GM12878 (cell line): ENCODE data around the gene LPAR5. TPM values are rescaled to one million over a fixed set of nuclear protein-coding genes. Genes with fewer than 3 reads are reported as not detected.
A peak's percentile ranks its signal among the peaks of the same experiment; 100 is the strongest.
"Not testable (repeated sequence)": the region's sequence is repeated elsewhere in the genome, so short reads cannot be mapped to it uniquely, and the experiment has no call there.

ENCODE experiments used
- ATAC-seq: fragments of 200-7000 bp; cut with Tn5 transposase; 3 replicates; pipeline ENCODE4 v1.9.1; 2020; ENCODE audit warnings: mild to moderate bottlenecking, moderate library complexity
- BruUV-seq: library from RNA; stranded (reverse); fragments of 400-500 nt; replicated peaks from 2 replicates; lab custom pipeline; 2021; lab: Mats Ljungman, UMichigan
- CTCF ChIA-PET: fragments of 300-600 bp; sonication (Branson Sonifier 250); formaldehyde crosslinking; extraction: SDS; loops from one replicate; lab custom pipeline; 2021; ENCODE audit warnings: inconsistent platforms; lab: Yijun Ruan, JAX
- POLR2A ChIA-PET: fragments of 350-600 bp; formaldehyde crosslinking; extraction: SDS; loops from one replicate; lab custom pipeline; 2021; ENCODE audit warnings: inconsistent platforms; lab: Charles Lee
- RAD21 ChIA-PET: fragments of 300-600 bp; sonication (Branson Sonifier 250); formaldehyde crosslinking; loops from one replicate; lab custom pipeline; 2023; ENCODE audit warnings: antibody characterized with exemption; ENCODE audit not compliant: unreplicated experiment; lab: Charles Lee
- SMC1A ChIA-PET: fragments of 300-600 bp; sonication (Branson Sonifier 250); formaldehyde crosslinking; loops from one replicate; lab custom pipeline; 2023; ENCODE audit not compliant: unreplicated experiment, uncharacterized antibody; lab: Charles Lee
- DNase-seq: peaks from one replicate; pipeline ENCODE4 v3.0.0-alpha.2; 2011; ENCODE audit warnings: low read depth, low spot score
- FAIRE-seq: peaks from 3 replicates; lab custom pipeline; 2011; peaks lifted over from hg19 to GRCh38; lab: Jason Lieb, UNC
- H2AFZ ChIP-seq: 2 replicates; pipeline ENCODE4 v1.6.0; 2011; ENCODE audit warnings: low read depth, low read length, control low read depth; ENCODE audit not compliant: control insufficient read depth
- H3K27ac ChIP-seq: 2 replicates; pipeline ENCODE4 v1.5.1; 2011; ENCODE audit warnings: control low read depth; ENCODE audit not compliant: control insufficient read depth, insufficient read depth
- H3K27me3 ChIP-seq, 2 experiments: replicated peaks in 1 of 2; 2 replicates each; pipeline versions ENCODE4 v1.6.0 to v1.6.1; 2011; ENCODE audit warnings: low read length in 1 of 2; ENCODE audit not compliant: control insufficient read depth in 2 of 2, insufficient read depth in 2 of 2
- H3K36me3 ChIP-seq, 2 experiments: 2 replicates each; pipeline ENCODE4 v1.5.1; 2011; ENCODE audit warnings: low read length in 1 of 2; ENCODE audit not compliant: control insufficient read depth in 2 of 2, insufficient read depth in 2 of 2
- H3K4me1 ChIP-seq: 2 replicates; pipeline ENCODE4 v1.6.1; 2011; ENCODE audit warnings: mild to moderate bottlenecking, low read length, moderate library complexity, mixed read lengths; ENCODE audit not compliant: control insufficient read depth, insufficient read depth
- H3K4me2 ChIP-seq: 2 replicates; pipeline ENCODE4 v1.6.0; 2011; ENCODE audit warnings: control low read depth; ENCODE audit not compliant: control insufficient read depth, insufficient read depth
- H3K4me3 ChIP-seq: fragments of 200-600 bp; sonication (generic); 2 replicates; pipeline ENCODE4 v1.5.1; 2016
- H3K79me2 ChIP-seq: 2 replicates; pipeline ENCODE4 v1.6.0; 2011; ENCODE audit warnings: low read length; ENCODE audit not compliant: control insufficient read depth, insufficient read depth
- H3K9ac ChIP-seq: 2 replicates; pipeline ENCODE4 v1.8.0; 2011; ENCODE audit warnings: low read length, control low read depth, mixed read lengths; ENCODE audit not compliant: control insufficient read depth, insufficient read depth
- H3K9me3 ChIP-seq: replicated peaks from 3 replicates; pipeline ENCODE4 v1.5.1; 2011; ENCODE audit warnings: mild to moderate bottlenecking, low read length; ENCODE audit not compliant: control insufficient read depth, insufficient read depth
- H4K20me1 ChIP-seq: 2 replicates; pipeline ENCODE4 v1.6.0; 2011; ENCODE audit not compliant: control insufficient read depth, insufficient read depth
- BACH1 ChIP-seq: fragments of 450-650 bp; IDR thresholded peaks from 2 replicates; pipeline ENCODE4 v1.6.1; 2017; ENCODE audit warnings: mild to moderate bottlenecking, borderline replicate concordance
- GABPA ChIP-seq: IDR thresholded peaks from 2 replicates; pipeline ENCODE4 v1.6.1; 2014; ENCODE audit warnings: antibody characterized with exemption, low read depth, mild to moderate bottlenecking, inconsistent platforms
- HDAC6 ChIP-seq: fragments of 200-600 bp; sonication (generic); IDR thresholded peaks from one replicate; pipeline ENCODE4 v1.8.0; 2017; ENCODE audit warnings: antibody characterized with exemption; ENCODE audit not compliant: unreplicated experiment
- KAT2A ChIP-seq: conservative IDR thresholded peaks from 2 replicates; pipeline ENCODE4 v1.6.1; 2011; ENCODE audit warnings: low read depth, low read length; ENCODE audit not compliant: control insufficient read depth
- LARP7 ChIP-seq: fragments of 450-650 bp; IDR thresholded peaks from 2 replicates; pipeline ENCODE4 v1.6.1; 2017; ENCODE audit warnings: mild to moderate bottlenecking
- NR2C2 ChIP-seq: IDR thresholded peaks from 2 replicates; pipeline ENCODE4 v1.6.1; 2011; ENCODE audit warnings: borderline replicate concordance, low read depth; ENCODE audit not compliant: control insufficient read depth, insufficient read length
- POU2F2 ChIP-seq: IDR thresholded peaks from 3 replicates; pipeline ENCODE4 v1.6.1; 2011; ENCODE audit warnings: low read depth, mild to moderate bottlenecking, low read length, borderline replicate concordance
- STAT1 ChIP-seq: fragments of 450-650 bp; conservative IDR thresholded peaks from 2 replicates; pipeline ENCODE4 v1.6.1; 2014; ENCODE audit warnings: antibody characterized with exemption, mild to moderate bottlenecking
- WGBS: methylation state at CpG from one replicate; pipeline ENCODE4 v1.1.6; 2016; ENCODE audit warnings: low lambda C conversion rate; ENCODE audit not compliant: insufficient replicate concordance, insufficient coverage; ENCODE audit errors: missing lambda C conversion rate; 5-methylcytosine and 5-hydroxymethylcytosine counted together
- in situ Hi-C: fragments of 300-500 bp; cut with MboI; formaldehyde crosslinking; loops from 9 replicates; pipeline ENCODE4 v1.14.3; 2018; ENCODE audit warnings: mixed read lengths
- intact Hi-C: fragments of 100-400 bp; cut with micrococcal nuclease; formaldehyde crosslinking; loops from one replicate; pipeline ENCODE4 v1.14.2; 2022; ENCODE audit not compliant: unreplicated experiment
- polyA plus RNA-seq, 11 experiments: library from polyadenylated mRNA; depleted of rRNA in 4 of 11; unstranded in 6 of 11; stranded (reverse) in 5 of 11; fragments of >200 nt; fragmentation: Nextera tagmentation in 4 of 11; fragmentation: Illumina TruSeq in 1 of 11; extraction: Ambion mirVana in 4 of 11; extraction: Trizol in 1 of 11; gene quantifications; 1 replicate in 1 of 11; 2 replicates in 10 of 11; pipeline versions ENCODE4 v1.2.1 to v1.2.3, GENCODE V29; 2011 to 2016; ENCODE audit warnings: inconsistent platforms in 2 of 11, missing spikeins in 2 of 11, low read depth in 1 of 11
- total RNA-seq, 4 experiments: library from RNA; depleted of rRNA in 3 of 4; stranded (reverse); fragments of >200 nt in 3 of 4; fragmentation: Illumina TruSeq in 1 of 4; extraction: Trizol in 1 of 4; gene quantifications; 2 replicates each; pipeline versions ENCODE4 v1.2.1 to v1.2.3, GENCODE V29; 2013 to 2021
- TF ChIP-seq, protein P1 (sequence below): fragments of 450-650 bp; IDR thresholded peaks from 2 replicates; pipeline ENCODE4 v1.6.1; 2016; ENCODE audit warnings: mild to moderate bottlenecking, moderate library complexity, borderline replicate concordance
- TF ChIP-seq, protein P2 (sequence below): fragments of 450-650 bp; IDR thresholded peaks from 2 replicates; pipeline ENCODE4 v1.6.1; 2017; ENCODE audit warnings: antibody characterized with exemption, mild to moderate bottlenecking, moderate library complexity

The LPAR5 gene
- total and polyA plus RNA-seq, 10 of the 15 experiments (the other 5 are each of a cell fraction or from before 2014, with no cell fraction given): 1.3 to 7.9 (median 5.3) TPM

- peaks cover 34 to 72% of the 10 kb centered on the region in 2 experiments for H3K36me3 ChIP-seq
- H2AFZ ChIP-seq, H3K27ac ChIP-seq, DNase-seq, H3K79me2 ChIP-seq, H3K27me3 ChIP-seq, H3K4me3 ChIP-seq, H3K4me2 ChIP-seq, in situ Hi-C loops, H4K20me1 ChIP-seq, H3K4me1 ChIP-seq, BruUV-seq, FAIRE-seq, H3K9me3 ChIP-seq, ATAC-seq, intact Hi-C loops, H3K9ac ChIP-seq: not testable (repeated sequence)
- TF ChIP-seq POU2F2: peak; percentile 24; the same call in 1 of the 3 replicates
- ChIA-PET RAD21 (interaction anchor here (0.6 to 1.6 kb wide), 6 partner anchors 17 to 100 kb away, joined by 3 to 5 read pairs (median 3); partner anchors contain the start of genes NOP2 and ZNF384), SMC1A (interaction anchor here (0.9 to 2.1 kb wide), 4 partner anchors 8 to 87 kb away, joined by 3 to 6 read pairs (median 4); no protein-coding TSS in a partner anchor), CTCF (interaction anchor here (0.6 to 1.2 kb wide), 7 partner anchors 9 to 130 kb away, joined by 3 to 5 read pairs (median 3); no protein-coding TSS in a partner anchor), POLR2A (interaction anchor here (0.6 to 1.1 kb wide), 2 partner anchors 89 to 197 kb away, joined by 3 to 6 read pairs; no protein-coding TSS in a partner anchor)
- WGBS: 57% methylated on average over 4 of the region's 10 CpGs
Measured at GRCh38 chr12:6595673-6596072, 40.1 kb downstream of the LPAR5 start.

DNA sequence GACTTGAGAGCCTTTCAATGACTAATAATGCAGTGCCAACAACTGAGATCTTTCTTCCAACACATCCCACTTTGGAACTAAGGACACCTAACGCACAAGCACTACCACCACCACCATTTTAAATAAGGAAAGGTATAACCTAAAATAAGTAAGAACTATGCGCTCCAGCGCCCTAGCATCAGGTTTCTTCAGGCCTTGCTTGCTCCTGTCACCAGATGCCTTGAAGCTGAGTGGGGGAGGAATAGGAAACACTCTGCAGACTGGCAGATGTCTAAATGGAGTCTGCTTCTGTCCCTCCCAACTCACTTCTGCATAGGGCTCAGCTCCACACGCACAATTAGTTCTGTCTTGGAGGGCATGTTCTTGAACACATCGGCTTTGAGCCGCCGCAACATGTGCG is 43.7 kb downstream of the LPAR5 start:
- in situ Hi-C loops (no loop called here), intact Hi-C loops (no loop called here)
- ATAC-seq (no peak), FAIRE-seq (no peak), DNase-seq (no peak)
- ChIA-PET CTCF (interaction anchor here (0.6 to 2.1 kb wide), 2 partner anchors 92 to 135 kb away, joined by 3 to 4 read pairs; no protein-coding TSS in a partner anchor), RAD21 (no interaction called here), POLR2A (no interaction called here), SMC1A (no interaction called here)
- TSS peak; percentile 46 for BruUV-seq
- Histone ChIP-seq H3K4me1 (no peaks in the 10 kb centered on the region), H3K79me2 (no peaks in the 10 kb centered on the region), H3K4me2 (no peak overlapping the region), H3K27ac (no peak overlapping the region), H4K20me1 (no peaks in the 10 kb centered on the region), H3K27me3 (no peaks in the 10 kb centered on the region), H3K9me3 (no peaks in the 10 kb centered on the region), H3K36me3 (peaks cover 28 to 61% of the 10 kb centered on the region in 2 experiments), H3K4me3 (no peak overlapping the region), H3K9ac (no peak overlapping the region), H2AFZ (no peak overlapping the region)
- WGBS: 98% methylated on average over 8 of the region's 8 CpGs
- TF ChIP-seq, protein P1, sequence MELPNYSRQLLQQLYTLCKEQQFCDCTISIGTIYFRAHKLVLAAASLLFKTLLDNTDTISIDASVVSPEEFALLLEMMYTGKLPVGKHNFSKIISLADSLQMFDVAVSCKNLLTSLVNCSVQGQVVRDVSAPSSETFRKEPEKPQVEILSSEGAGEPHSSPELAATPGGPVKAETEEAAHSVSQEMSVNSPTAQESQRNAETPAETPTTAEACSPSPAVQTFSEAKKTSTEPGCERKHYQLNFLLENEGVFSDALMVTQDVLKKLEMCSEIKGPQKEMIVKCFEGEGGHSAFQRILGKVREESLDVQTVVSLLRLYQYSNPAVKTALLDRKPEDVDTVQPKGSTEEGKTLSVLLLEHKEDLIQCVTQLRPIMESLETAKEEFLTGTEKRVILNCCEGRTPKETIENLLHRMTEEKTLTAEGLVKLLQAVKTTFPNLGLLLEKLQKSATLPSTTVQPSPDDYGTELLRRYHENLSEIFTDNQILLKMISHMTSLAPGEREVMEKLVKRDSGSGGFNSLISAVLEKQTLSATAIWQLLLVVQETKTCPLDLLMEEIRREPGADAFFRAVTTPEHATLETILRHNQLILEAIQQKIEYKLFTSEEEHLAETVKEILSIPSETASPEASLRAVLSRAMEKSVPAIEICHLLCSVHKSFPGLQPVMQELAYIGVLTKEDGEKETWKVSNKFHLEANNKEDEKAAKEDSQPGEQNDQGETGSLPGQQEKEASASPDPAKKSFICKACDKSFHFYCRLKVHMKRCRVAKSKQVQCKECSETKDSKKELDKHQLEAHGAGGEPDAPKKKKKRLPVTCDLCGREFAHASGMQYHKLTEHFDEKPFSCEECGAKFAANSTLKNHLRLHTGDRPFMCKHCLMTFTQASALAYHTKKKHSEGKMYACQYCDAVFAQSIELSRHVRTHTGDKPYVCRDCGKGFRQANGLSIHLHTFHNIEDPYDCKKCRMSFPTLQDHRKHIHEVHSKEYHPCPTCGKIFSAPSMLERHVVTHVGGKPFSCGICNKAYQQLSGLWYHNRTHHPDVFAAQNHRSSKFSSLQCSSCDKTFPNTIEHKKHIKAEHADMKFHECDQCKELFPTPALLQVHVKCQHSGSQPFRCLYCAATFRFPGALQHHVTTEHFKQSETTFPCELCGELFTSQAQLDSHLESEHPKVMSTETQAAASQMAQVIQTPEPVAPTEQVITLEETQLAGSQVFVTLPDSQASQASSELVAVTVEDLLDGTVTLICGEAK: no peak
- TF ChIP-seq GABPA (no peak), BACH1 (no peak), LARP7 (no peak), HDAC6 (no peak), NR2C2 (no peak), STAT1 (no peak), KAT2A (no peak)
- TF ChIP-seq, protein P2, sequence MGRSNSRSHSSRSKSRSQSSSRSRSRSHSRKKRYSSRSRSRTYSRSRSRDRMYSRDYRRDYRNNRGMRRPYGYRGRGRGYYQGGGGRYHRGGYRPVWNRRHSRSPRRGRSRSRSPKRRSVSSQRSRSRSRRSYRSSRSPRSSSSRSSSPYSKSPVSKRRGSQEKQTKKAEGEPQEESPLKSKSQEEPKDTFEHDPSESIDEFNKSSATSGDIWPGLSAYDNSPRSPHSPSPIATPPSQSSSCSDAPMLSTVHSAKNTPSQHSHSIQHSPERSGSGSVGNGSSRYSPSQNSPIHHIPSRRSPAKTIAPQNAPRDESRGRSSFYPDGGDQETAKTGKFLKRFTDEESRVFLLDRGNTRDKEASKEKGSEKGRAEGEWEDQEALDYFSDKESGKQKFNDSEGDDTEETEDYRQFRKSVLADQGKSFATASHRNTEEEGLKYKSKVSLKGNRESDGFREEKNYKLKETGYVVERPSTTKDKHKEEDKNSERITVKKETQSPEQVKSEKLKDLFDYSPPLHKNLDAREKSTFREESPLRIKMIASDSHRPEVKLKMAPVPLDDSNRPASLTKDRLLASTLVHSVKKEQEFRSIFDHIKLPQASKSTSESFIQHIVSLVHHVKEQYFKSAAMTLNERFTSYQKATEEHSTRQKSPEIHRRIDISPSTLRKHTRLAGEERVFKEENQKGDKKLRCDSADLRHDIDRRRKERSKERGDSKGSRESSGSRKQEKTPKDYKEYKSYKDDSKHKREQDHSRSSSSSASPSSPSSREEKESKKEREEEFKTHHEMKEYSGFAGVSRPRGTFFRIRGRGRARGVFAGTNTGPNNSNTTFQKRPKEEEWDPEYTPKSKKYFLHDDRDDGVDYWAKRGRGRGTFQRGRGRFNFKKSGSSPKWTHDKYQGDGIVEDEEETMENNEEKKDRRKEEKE: no peak
